ENCODE results near the gene TEX19. TPM values are rescaled to one million over a fixed set of nuclear protein-coding genes. Genes with fewer than 3 reads are reported as not detected.

The TEX19 gene
- total and polyA plus RNA-seq, 2 experiments from 2014 or later: 0.10 to 0.66 TPM

GRCh38 chr17:82403662-82404660 lies 44.9 kb downstream of the TEX19 start:
- Histone ChIP-seq H3K27ac (ENCODE audit: low read depth) (no peak overlapping the region), H3K36me3 (ENCODE audit: insufficient read depth) (no peaks in the 10 kb centered on the region), H3K9me2 (ENCODE audit: insufficient read depth) (no peaks in the 10 kb centered on the region), H2AFZ (no peak overlapping the region), H3F3A (replicated peaks; ENCODE audit: low read depth) (0 out of 2 replicates have a peak, but pooled peaks cover 2% of the 10 kb centered on the region), H3K79me2 (replicated peaks; ENCODE audit: insufficient read depth) (no peaks in the 10 kb centered on the region), H3K4me3 (no peak overlapping the region), H4K20me1 (replicated peaks; ENCODE audit: insufficient read depth) (no peaks in the 10 kb centered on the region; the same call in 1 of the 2 replicates), H3K4me1 (ENCODE audit: insufficient read depth) (no peaks in the 10 kb centered on the region), H3K27me3 (ENCODE audit: insufficient read depth) (no peaks in the 10 kb centered on the region), H3K4me2 (no peak overlapping the region)
- H3K36me3 Mint-ChIP-seq (ENCODE audit: low read depth): peaks cover 7% of the 10 kb centered on the region
- H3K4me3 Mint-ChIP-seq: no peak overlapping the region
- ATAC-seq: no peak
- no peak for TF ChIP-seq STAT1 (IDR thresholded peaks at IDR 0.05; ENCODE audit: unreplicated experiment)
- no peaks in the 10 kb centered on the region for H3K9me3 Mint-ChIP-seq
- no peak for DNase-seq (ENCODE audit: low spot score)
- H3K4me1 Mint-ChIP-seq: no peaks in the 10 kb centered on the region; the same call in 2 of the 3 replicates
- H3K27me3 Mint-ChIP-seq (ENCODE audit: insufficient read depth, low read depth, poor library complexity): peaks cover 2% of the 10 kb centered on the region
- H3K27ac Mint-ChIP-seq: no peak overlapping the region

GRCh38 chr17:82405051-82405450 lies 46.0 kb downstream of the TEX19 start:
- peaks cover 7% of the 10 kb centered on the region for H3K36me3 Mint-ChIP-seq (ENCODE audit: low read depth)
- DNase-seq (ENCODE audit: low spot score): no peak
- no peak overlapping the region for H3K27ac Mint-ChIP-seq
- Histone ChIP-seq H3K36me3 (ENCODE audit: insufficient read depth) (no peaks in the 10 kb centered on the region), H2AFZ (no peak overlapping the region), H3K4me1 (ENCODE audit: insufficient read depth) (no peaks in the 10 kb centered on the region), H3K27me3 (ENCODE audit: insufficient read depth) (no peaks in the 10 kb centered on the region), H3K79me2 (replicated peaks; ENCODE audit: insufficient read depth) (no peaks in the 10 kb centered on the region), H3K27ac (ENCODE audit: low read depth) (no peak overlapping the region), H3K4me3 (no peak overlapping the region), H3K9me2 (ENCODE audit: insufficient read depth) (no peaks in the 10 kb centered on the region), H3K4me2 (no peak overlapping the region), H4K20me1 (replicated peaks; ENCODE audit: insufficient read depth) (no peaks in the 10 kb centered on the region; the same call in 1 of the 2 replicates), H3F3A (replicated peaks; ENCODE audit: low read depth) (0 out of 2 replicates have a peak, but pooled peaks cover 2% of the 10 kb centered on the region)
- H3K9me3 Mint-ChIP-seq: no peaks in the 10 kb centered on the region; the same call in 2 of the 3 replicates
- H3K27me3 Mint-ChIP-seq (ENCODE audit: insufficient read depth, low read depth, poor library complexity): peaks cover 6% of the 10 kb centered on the region
- no peaks in the 10 kb centered on the region; the same call in 2 of the 3 replicates for H3K4me1 Mint-ChIP-seq
- no peak overlapping the region for H3K4me3 Mint-ChIP-seq
- ATAC-seq: no peak
- no peak for TF ChIP-seq STAT1 (IDR thresholded peaks at IDR 0.05; ENCODE audit: unreplicated experiment)
- TF ChIP-seq, protein P1, sequence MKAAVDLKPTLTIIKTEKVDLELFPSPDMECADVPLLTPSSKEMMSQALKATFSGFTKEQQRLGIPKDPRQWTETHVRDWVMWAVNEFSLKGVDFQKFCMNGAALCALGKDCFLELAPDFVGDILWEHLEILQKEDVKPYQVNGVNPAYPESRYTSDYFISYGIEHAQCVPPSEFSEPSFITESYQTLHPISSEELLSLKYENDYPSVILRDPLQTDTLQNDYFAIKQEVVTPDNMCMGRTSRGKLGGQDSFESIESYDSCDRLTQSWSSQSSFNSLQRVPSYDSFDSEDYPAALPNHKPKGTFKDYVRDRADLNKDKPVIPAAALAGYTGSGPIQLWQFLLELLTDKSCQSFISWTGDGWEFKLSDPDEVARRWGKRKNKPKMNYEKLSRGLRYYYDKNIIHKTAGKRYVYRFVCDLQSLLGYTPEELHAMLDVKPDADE (IDR thresholded peaks at IDR 0.05): no peak
- TF ChIP-seq ZNF462 (CRISPR knock-in tag; IDR thresholded peaks at IDR 0.05): no peak
- no peak for TF ChIP-seq POLR2AphosphoS5 (IDR thresholded peaks at IDR 0.05; ENCODE audit: low read depth)
- no peak for TF ChIP-seq ZNF331 (CRISPR knock-in tag; IDR thresholded peaks at IDR 0.05; ENCODE audit: low read depth)
- TF ChIP-seq ZNF114 (CRISPR knock-in tag; IDR thresholded peaks at IDR 0.05): no peak
- no peak for TF ChIP-seq NANOG (IDR thresholded peaks at IDR 0.05; ENCODE audit: borderline replicate concordance)
- no peak for TF ChIP-seq EZH2phosphoT487 (IDR thresholded peaks at IDR 0.05; ENCODE audit: unreplicated experiment)
- no peak for TF ChIP-seq JUNB (IDR thresholded peaks at IDR 0.05; ENCODE audit: unreplicated experiment)

All from GM23338 (cell line).